ENCODE measurements around the gene EIF4B.

DNA sequence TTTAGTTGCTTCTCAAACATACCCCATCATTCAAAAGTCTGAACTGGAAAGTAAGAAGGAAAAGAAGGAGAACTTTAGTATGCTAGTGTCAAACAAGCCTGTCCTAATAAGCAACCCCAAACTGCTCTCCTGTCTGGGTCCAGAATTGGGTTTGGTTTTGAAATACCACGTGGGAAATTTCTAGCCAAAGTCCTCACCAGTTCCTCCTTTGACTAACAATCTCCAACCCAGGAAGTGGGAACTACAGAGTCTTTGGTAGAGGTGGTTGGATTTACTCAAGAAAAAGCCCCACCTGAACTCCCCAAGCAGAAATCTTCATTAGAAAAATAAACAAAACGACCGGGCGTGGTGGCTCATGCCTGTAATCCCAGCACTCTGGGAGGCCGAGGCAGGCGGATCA, 17.4 kb upstream of the EIF4B start:
- TF ChIP-seq JUND (IDR thresholded peaks at IDR 0.05) = no peak
- no peak for TF ChIP-seq NRF1 (IDR thresholded peaks at IDR 0.05; ENCODE audit: low read depth, low read length)
- TF ChIP-seq, protein P1, sequence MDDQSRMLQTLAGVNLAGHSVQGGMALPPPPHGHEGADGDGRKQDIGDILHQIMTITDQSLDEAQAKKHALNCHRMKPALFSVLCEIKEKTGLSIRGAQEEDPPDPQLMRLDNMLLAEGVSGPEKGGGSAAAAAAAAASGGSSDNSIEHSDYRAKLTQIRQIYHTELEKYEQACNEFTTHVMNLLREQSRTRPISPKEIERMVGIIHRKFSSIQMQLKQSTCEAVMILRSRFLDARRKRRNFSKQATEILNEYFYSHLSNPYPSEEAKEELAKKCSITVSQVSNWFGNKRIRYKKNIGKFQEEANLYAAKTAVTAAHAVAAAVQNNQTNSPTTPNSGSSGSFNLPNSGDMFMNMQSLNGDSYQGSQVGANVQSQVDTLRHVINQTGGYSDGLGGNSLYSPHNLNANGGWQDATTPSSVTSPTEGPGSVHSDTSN (IDR thresholded peaks at IDR 0.05) = no peak
- TF ChIP-seq, protein P2, sequence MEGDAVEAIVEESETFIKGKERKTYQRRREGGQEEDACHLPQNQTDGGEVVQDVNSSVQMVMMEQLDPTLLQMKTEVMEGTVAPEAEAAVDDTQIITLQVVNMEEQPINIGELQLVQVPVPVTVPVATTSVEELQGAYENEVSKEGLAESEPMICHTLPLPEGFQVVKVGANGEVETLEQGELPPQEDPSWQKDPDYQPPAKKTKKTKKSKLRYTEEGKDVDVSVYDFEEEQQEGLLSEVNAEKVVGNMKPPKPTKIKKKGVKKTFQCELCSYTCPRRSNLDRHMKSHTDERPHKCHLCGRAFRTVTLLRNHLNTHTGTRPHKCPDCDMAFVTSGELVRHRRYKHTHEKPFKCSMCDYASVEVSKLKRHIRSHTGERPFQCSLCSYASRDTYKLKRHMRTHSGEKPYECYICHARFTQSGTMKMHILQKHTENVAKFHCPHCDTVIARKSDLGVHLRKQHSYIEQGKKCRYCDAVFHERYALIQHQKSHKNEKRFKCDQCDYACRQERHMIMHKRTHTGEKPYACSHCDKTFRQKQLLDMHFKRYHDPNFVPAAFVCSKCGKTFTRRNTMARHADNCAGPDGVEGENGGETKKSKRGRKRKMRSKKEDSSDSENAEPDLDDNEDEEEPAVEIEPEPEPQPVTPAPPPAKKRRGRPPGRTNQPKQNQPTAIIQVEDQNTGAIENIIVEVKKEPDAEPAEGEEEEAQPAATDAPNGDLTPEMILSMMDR (IDR thresholded peaks at IDR 0.05) = no peak
- no peak for TF ChIP-seq MXI1 (IDR thresholded peaks at IDR 0.05; ENCODE audit: low read depth, low read length)
- TF ChIP-seq RFX5 (IDR thresholded peaks at IDR 0.05; ENCODE audit: low read length) = no peak
